ENCODE results near the gene CHRNA1. TPM values are rescaled to one million over a fixed set of nuclear protein-coding genes. Genes with fewer than 3 reads are reported as not detected.
A peak's percentile ranks its signal among the peaks of the same experiment; 100 is the strongest.

The CHRNA1 gene
- total RNA-seq, 1 donor from 2014 or later, result not detected

DNA sequence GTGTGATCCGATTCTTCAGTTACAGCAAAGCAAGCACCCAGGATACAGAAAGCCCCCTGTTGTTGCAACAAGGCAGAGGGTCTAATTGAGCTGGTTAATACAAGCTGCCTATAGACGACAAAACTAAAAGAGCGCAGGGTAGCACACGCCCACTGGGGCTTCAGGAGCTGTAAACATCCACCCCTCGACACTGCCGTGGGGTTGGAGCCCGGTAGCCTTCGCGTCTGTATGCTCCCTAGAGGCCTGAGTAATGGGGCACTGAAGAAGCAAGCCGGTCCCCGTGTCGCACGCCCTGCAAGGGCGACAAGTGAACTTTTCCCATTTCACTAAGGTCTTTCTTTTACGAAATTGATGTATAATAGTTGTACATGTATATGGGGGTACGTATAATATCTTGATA, 24.7 kb upstream of the CHRNA1 start:
- intact Hi-C loops (cut with micrococcal nuclease), result no loop called here
- Mint-ChIP-seq H3K4me3 (no peak overlapping the region), H3K36me3 (ENCODE audit: low read depth) (no peaks in the 10 kb centered on the region)

DNA sequence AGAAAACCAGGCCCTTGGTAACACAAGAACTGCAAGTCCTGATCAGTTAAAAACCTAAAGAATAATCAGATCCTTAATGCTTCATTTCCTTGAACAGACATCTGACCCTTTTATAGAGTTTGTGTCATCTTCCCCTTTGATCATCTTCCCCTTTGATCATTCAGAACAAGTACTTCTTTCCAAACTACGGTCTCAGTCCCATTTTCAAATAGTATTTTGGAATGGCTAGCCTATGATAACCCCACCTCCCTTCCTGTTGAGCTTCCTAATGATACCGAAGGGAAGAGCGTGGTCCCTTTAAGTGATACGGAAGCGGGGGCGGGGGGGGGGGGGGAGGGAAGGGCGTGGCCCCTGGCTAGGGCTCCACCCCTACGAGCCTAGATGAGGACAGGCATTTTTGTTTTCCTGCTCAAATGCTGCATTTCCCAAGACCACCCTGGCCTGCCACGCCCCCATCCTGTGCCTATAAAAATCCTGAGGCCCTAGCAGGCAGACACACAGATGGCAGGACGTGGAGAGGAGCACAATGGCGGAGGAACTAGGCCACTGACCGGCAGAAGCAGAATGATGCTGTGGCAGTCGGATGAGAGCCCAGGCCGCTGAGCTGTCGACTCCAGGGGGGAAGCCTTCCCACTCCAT, 24.1 kb upstream of the CHRNA1 start:
- Mint-ChIP-seq H3K4me3 (peak overlapping the region; percentile 55), H3K4me1 (peaks cover 19% of the 10 kb centered on the region), H3K36me3 (ENCODE audit: low read depth) (no peaks in the 10 kb centered on the region), H3K27ac (peak overlapping the region; percentile 89), H3K27me3 (no peaks in the 10 kb centered on the region), H3K9me3 (no peaks in the 10 kb centered on the region)
- intact Hi-C loops (cut with micrococcal nuclease), result loop anchor here (1.0 kb wide), 1 partner anchor 10 kb away; no protein-coding TSS in a partner anchor
- DNase-seq, result peak; percentile 70

More for the DNA sequence above, 24.7 kb upstream of the CHRNA1 start:
- no peak overlapping the region for H3K27ac Mint-ChIP-seq
- DNase-seq, result no peak
- H3K4me1 Mint-ChIP-seq, result peaks cover 19% of the 10 kb centered on the region
- H3K27me3 Mint-ChIP-seq, result no peaks in the 10 kb centered on the region
- no peaks in the 10 kb centered on the region for H3K9me3 Mint-ChIP-seq

DNA sequence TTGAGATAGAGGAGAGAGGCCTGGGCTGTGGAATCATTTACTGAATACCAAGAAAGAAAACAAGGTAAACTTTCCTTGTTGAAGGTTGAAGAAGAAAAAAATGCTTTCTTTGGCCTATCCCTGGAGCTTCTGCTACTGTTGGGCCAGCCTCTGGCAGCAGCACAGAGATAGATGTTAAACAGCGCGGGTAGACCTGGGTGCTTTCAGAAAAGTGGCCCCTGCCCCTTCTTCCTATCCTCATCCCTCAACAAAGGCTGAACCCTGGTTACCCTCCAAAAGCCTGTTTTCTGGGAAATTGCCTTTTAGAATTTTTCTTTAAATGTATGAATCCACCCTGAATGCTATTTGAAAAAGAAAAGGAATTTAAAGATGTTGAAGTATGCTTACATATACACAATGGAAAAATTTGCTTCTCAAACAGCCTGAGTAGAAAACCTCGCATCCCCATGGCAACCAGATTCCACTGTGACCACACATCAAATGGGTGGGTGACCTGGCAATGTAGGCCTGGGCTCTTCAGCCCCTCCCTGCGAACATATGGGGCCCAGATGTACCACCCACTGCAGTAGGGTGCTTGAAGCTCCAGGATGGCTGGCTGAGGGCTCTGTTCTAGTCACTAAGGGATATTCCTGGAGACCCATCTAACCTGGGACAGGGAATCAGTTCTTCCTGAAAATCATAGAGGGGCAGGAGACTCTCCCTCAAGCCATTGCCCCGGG, 23.4 kb upstream of the CHRNA1 start:
- peak; percentile 72 for DNase-seq
- H3K4me3 Mint-ChIP-seq, result no peak overlapping the region
- no peaks in the 10 kb centered on the region for H3K9me3 Mint-ChIP-seq
- no peaks in the 10 kb centered on the region for H3K36me3 Mint-ChIP-seq (ENCODE audit: low read depth)
- peaks cover 19% of the 10 kb centered on the region for H3K4me1 Mint-ChIP-seq
- intact Hi-C loops (cut with micrococcal nuclease), result loop anchor here (1.0 kb wide), 1 partner anchor 9 kb away; no protein-coding TSS in a partner anchor
- no peaks in the 10 kb centered on the region for H3K27me3 Mint-ChIP-seq
- peak overlapping the region; percentile 89 for H3K27ac Mint-ChIP-seq

DNA sequence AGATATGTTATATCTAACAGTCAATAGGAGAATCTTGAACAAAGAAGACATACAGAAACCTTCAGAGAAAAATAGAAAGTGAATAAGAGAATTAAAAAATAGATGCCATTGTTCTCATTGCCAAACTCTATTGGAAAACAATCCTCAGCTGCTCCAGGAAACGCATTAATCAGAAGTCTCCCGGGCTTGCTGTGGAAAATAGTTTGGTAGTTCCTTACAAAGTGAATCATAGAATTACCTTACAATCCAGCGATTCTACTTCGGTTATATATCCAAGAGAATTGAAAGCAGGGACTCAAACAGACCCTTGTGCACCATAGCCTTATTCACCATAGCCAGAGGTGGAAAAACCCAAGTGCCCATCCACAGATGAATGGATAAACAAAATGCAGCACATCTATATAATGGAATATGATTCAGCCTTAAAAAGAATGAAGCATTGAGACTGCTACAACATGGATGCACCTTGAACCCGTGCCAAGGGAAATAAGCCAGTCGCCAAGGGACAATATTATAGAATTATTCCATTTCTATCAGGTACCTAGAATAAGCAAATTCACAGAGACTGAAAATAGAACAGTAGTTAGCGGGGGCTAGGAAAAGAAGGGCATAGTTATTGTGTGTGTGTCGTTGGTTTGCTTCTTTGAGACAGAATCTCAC, 21.9 kb upstream of the CHRNA1 start:
- Mint-ChIP-seq H3K27me3 (no peaks in the 10 kb centered on the region), H3K4me3 (no peak overlapping the region), H3K36me3 (ENCODE audit: low read depth) (no peaks in the 10 kb centered on the region), H3K9me3 (no peaks in the 10 kb centered on the region), H3K27ac (no peak overlapping the region), H3K4me1 (peaks cover 15% of the 10 kb centered on the region)
- intact Hi-C loops (cut with micrococcal nuclease), result no loop called here
- DNase-seq, result no peak

DNA sequence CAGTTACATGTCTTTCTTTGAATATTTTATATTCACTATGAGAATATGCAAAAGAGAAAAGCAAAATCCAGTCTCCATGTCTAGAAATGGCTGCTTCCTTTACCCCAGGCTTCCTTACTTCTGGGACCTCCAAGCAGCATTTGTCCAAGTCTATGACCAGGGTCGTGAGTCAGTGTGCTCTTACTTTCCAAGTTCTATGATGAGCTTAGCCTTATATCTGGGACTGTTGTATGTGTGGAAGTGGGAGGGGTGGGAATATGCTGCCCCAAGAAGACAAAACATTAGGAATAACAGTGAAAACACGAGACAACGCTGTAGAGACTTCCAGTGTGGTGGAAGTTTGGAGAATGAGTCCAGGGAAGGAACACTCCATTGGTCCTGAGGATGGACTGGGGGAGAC, 21.2 kb upstream of the CHRNA1 start:
- no peak for DNase-seq
- no peak overlapping the region for H3K4me3 Mint-ChIP-seq
- no peaks in the 10 kb centered on the region for H3K9me3 Mint-ChIP-seq
- no peak overlapping the region for H3K27ac Mint-ChIP-seq
- H3K36me3 Mint-ChIP-seq (ENCODE audit: low read depth), result no peaks in the 10 kb centered on the region
- peaks cover 19% of the 10 kb centered on the region for H3K4me1 Mint-ChIP-seq
- intact Hi-C loops (cut with micrococcal nuclease), result no loop called here
- H3K27me3 Mint-ChIP-seq, result no peaks in the 10 kb centered on the region

DNA sequence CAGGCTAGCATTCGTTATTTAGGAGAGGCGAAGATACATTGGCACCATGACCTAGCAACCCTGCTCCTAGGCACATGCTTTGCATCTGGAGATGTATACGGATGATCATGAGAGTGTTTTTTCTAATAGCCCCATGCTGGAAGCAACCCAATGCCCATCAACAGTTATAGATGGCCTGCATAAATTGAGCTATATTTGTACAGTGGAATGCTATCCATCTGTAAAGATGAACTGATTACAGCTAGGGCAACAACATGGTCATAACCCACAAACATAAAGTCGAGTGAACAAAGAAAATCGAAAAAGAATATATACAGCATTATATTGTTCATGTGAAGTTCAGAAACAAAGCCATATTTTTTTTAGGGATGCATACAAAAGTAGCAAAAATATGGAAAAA, 20.6 kb upstream of the CHRNA1 start:
- Mint-ChIP-seq H3K4me1 (peaks cover 24% of the 10 kb centered on the region), H3K27ac (no peak overlapping the region), H3K4me3 (no peak overlapping the region), H3K9me3 (no peaks in the 10 kb centered on the region), H3K36me3 (ENCODE audit: low read depth) (no peaks in the 10 kb centered on the region), H3K27me3 (no peaks in the 10 kb centered on the region)
- DNase-seq, result no peak
- intact Hi-C loops (cut with micrococcal nuclease), result no loop called here

DNA sequence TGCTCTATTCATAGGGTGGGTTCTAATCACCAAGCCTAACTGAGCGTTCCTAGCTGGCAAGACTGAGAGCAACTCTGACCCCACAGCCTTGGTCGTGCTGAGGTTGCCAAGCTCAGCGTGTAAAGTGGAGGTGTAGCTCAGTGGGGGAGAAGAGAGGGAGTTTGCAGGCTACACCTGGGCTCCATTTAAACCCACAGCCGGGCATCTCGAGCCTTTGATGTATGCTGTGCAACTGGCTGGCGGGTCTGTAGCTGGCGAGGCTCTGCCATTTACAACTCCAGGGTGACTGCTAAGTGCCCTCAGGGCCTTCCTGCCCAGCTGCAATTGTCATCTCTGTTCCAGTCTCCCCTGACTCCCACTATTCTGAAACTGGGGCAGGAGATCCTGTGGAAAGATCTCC, 20.0 kb upstream of the CHRNA1 start:
- intact Hi-C loops (cut with micrococcal nuclease), result no loop called here
- no peak overlapping the region for H3K4me3 Mint-ChIP-seq
- no peak for DNase-seq
- H3K27me3 Mint-ChIP-seq, result no peaks in the 10 kb centered on the region
- peaks cover 23% of the 10 kb centered on the region for H3K4me1 Mint-ChIP-seq
- no peaks in the 10 kb centered on the region for H3K36me3 Mint-ChIP-seq (ENCODE audit: low read depth)
- H3K27ac Mint-ChIP-seq, result no peak overlapping the region
- no peaks in the 10 kb centered on the region for H3K9me3 Mint-ChIP-seq

DNA sequence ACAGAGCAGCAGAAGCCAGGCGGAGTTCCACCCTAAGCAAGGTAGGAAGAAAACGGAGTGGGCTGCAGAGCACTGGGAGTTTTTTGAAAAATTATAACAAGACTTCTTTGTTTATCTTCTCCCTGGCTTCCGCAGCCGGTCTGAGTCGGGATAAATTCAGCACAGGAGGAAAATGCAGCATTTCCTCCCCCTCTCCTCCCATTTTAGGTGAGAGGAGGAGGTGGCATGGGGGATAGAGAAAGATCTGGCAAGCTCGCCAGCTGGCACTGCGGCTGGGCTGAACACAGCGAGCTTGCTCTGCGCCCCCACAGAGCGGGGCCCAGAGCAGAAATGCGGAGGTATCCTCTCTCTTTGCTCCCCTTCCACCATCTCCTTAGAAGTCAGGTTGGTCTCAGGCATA, 17.7 kb upstream of the CHRNA1 start:
- Mint-ChIP-seq H3K9me3 (no peaks in the 10 kb centered on the region), H3K4me1 (peaks cover 33% of the 10 kb centered on the region), H3K27me3 (no peaks in the 10 kb centered on the region), H3K36me3 (ENCODE audit: low read depth) (no peaks in the 10 kb centered on the region), H3K27ac (no peak overlapping the region), H3K4me3 (no peak overlapping the region)
- DNase-seq, result no peak
- intact Hi-C loops (cut with micrococcal nuclease), result no loop called here

DNA sequence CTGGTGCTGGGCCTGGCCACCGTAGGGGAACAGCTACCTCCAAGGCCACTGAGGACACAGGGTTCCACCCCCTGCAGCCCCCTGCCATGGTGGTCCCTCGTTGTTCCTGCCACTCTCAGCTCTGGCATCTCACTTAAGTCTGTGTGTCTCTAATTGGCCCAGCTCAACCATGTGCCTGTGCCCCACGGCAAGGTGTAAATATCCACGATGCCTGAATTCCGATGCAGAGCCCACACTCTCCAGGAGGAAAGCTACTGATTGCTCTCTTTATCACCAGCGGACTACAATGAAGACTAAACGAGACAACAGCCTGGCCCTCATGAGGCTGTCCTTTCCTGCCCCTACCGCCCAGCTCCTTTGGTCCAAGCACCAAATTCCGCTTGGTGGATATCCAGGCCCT, 17.0 kb upstream of the CHRNA1 start:
- no peaks in the 10 kb centered on the region for H3K27me3 Mint-ChIP-seq
- no peak for DNase-seq
- no peaks in the 10 kb centered on the region for H3K36me3 Mint-ChIP-seq (ENCODE audit: low read depth)
- no peak overlapping the region for H3K4me3 Mint-ChIP-seq
- no peaks in the 10 kb centered on the region for H3K9me3 Mint-ChIP-seq
- H3K4me1 Mint-ChIP-seq, result peaks cover 40% of the 10 kb centered on the region
- intact Hi-C loops (cut with micrococcal nuclease), result no loop called here
- no peak overlapping the region for H3K27ac Mint-ChIP-seq

DNA sequence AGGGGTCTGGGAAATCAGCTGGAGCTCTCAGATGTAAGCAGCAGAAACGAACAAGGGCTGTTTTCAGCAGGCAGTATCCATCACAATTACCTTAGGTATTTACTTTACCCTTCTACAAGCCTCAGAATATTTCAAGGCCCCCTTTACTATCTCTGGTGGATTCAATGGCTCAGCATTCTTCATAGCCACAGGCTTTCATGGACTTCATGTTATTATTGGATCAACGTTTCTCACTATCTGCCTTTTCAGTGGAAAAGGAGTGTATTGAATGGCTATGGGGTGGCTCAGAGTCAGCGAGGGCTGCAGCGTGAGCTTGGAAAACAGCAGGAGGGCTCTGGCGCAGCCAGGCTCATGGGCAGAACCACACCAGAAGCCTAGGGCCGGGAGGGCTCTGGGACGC, 16.6 kb upstream of the CHRNA1 start:
- no peaks in the 10 kb centered on the region for H3K36me3 Mint-ChIP-seq (ENCODE audit: low read depth)
- H3K27ac Mint-ChIP-seq, result no peak overlapping the region
- peaks cover 44% of the 10 kb centered on the region for H3K4me1 Mint-ChIP-seq
- no peak overlapping the region for H3K4me3 Mint-ChIP-seq
- no peak for DNase-seq
- intact Hi-C loops (cut with micrococcal nuclease), result no loop called here
- H3K9me3 Mint-ChIP-seq, result no peaks in the 10 kb centered on the region
- H3K27me3 Mint-ChIP-seq, result no peaks in the 10 kb centered on the region

DNA sequence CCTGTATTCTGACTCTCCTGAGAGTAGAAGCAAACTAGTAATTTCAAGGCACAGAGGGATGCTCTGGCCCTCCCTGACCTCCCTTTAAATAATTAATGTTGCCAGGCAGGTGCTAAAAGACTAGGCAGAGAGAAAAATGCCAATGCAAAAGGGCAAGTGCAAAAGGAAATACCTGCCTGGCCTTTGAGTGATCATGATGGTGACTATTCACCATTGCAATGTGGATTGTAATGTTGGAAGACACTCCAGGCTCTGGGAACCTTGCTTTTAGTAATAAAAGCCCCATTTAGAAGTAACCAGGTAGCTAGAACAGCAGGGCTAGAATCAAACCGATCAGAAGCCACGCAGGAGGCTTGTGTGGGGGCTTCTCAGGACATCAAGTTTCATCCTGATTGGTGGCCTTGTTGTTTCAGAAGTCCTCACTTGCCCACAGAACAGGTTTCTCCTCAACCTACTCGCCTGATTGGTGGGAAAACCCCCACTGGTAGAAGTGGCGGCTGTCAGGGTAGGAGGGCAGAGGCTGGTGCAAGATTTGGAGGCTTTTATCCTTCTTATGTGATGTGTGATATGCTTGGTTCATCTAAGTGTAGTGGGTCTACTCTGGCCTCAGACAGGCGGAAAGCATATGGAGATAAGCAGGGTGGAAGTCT, 16.0 kb upstream of the CHRNA1 start:
- Mint-ChIP-seq H3K36me3 (ENCODE audit: low read depth) (no peaks in the 10 kb centered on the region), H3K9me3 (no peaks in the 10 kb centered on the region), H3K27me3 (no peaks in the 10 kb centered on the region), H3K4me1 (peaks cover 47% of the 10 kb centered on the region), H3K4me3 (no peak overlapping the region), H3K27ac (peak overlapping the region; percentile 58)
- DNase-seq, result no peak
- intact Hi-C loops (cut with micrococcal nuclease), result no loop called here

DNA sequence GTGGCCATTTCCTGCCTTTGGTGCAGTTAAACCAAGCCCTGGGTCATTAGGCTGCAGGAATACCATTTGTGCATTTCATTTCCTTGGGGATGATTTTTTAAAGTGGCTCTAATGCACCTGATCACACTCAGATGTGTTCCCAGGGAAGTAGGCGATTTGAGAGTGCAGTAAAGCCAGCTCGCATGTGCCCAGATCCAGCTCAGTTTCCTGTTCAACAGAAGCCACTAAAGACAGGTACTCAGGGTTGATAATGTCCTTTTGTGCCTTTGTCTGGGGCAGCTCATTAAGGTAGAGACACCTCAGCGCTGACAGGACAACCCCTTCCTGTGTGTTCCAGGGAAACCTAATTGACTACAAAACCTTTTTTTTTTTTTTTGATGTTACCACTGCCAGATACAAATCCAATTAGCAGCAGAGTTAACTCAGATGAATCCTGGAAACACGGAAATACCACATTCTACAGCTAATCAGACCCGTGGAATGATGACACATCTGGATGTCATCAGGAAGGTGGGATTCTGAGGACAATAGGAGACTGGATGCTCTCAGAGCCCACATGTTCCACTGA, 15.2 kb upstream of the CHRNA1 start:
- peaks cover 47% of the 10 kb centered on the region for H3K4me1 Mint-ChIP-seq
- no peaks in the 10 kb centered on the region for H3K36me3 Mint-ChIP-seq (ENCODE audit: low read depth)
- H3K4me3 Mint-ChIP-seq, result peak overlapping the region; percentile 70
- no peaks in the 10 kb centered on the region for H3K27me3 Mint-ChIP-seq
- DNase-seq, result peak; percentile 63
- H3K27ac Mint-ChIP-seq, result peak overlapping the region; percentile 95
- intact Hi-C loops (cut with micrococcal nuclease), result loop anchor here (2.0 kb wide), 1 partner anchor 55 kb away; no protein-coding TSS in a partner anchor
- no peaks in the 10 kb centered on the region for H3K9me3 Mint-ChIP-seq

DNA sequence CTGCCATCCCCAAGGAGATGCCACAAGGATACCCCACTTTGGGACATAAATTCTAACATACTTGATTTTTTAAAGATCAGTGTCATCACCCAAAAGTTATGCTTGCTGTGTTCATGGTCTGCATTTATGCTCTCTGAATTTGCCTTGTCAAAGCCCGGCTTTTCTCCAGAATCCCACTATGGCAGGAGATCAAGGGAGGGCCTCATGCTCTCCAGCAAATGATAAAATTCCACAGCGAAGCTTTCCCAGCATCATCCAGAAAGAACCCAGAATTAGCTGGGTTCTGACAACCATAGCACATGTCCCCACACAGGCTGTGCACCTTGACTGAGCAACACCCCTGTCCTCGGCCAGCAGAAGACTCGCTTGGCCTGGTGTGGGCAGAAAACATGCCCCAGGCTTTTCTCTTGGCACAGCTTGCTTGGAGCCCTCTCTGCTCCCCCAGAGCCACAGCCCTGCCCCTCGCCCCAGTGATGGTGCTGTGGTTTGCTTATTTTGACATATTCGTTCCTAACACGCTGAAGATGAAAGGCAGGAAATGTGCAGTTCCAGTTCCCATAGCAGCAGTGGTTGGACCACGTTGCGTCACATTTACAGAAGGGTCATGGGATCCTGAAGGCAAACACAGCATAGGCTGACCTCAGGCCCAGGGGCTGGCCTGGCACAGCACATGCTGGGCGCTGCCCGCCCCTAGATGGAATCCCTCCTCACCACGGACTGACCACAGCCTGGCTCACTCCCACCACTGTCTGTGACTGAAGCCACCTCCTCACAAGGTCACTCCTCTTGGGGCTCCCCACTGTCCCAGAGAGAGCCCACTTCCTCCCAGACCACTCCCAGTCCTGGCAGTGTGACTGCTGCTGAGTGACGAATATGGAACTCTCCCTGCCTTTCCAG, 14.1 kb upstream of the CHRNA1 start:
- Mint-ChIP-seq H3K4me3 (peak overlapping the region; percentile 70), H3K36me3 (ENCODE audit: low read depth) (no peaks in the 10 kb centered on the region), H3K9me3 (no peaks in the 10 kb centered on the region), H3K4me1 (peaks cover 47% of the 10 kb centered on the region), H3K27me3 (no peaks in the 10 kb centered on the region), H3K27ac (peak overlapping the region; percentile 95)
- intact Hi-C loops (cut with micrococcal nuclease), result loop anchor here (1.0 to 2.0 kb wide), 4 partner anchors 10 to 56 kb away; no protein-coding TSS in a partner anchor
- peak; percentile 95 for DNase-seq

Data from activated CD4-positive, alpha-beta T cell treated with anti-CD3 and anti-CD28 coated beads, Interleukin-2, amount 10 ng/mL, durations not matched to agents 24 days and 14 days (primary cell).